Ovary (tissue), 3 donors: ENCODE data around the gene CENPC.

Experiments
- CTCF ChIP-seq, 3 donors: fragments of 450-650 bp in 2 of 3; fragments of 200-600 bp in 1 of 3; IDR thresholded peaks; one replicate each; pipeline versions ENCODE4 v1.5.1 to v1.8.0; 2016 to 2022; ENCODE audit warnings: antibody characterized with exemption in 3 of 3, mild to moderate bottlenecking in 1 of 3
- EP300 ChIP-seq: sonication (generic); formaldehyde crosslinking; IDR thresholded peaks from one replicate; pipeline ENCODE4 v1.6.1; 2017; ENCODE audit warnings: antibody characterized with exemption
- POLR2A ChIP-seq: fragments of 450-650 bp; IDR thresholded peaks from one replicate; pipeline ENCODE4 v1.6.1; 2017; ENCODE audit warnings: antibody characterized with exemption, mild to moderate bottlenecking, moderate library complexity
- donor health status: DM: no; HTN: no; CAD: no.

DNA sequence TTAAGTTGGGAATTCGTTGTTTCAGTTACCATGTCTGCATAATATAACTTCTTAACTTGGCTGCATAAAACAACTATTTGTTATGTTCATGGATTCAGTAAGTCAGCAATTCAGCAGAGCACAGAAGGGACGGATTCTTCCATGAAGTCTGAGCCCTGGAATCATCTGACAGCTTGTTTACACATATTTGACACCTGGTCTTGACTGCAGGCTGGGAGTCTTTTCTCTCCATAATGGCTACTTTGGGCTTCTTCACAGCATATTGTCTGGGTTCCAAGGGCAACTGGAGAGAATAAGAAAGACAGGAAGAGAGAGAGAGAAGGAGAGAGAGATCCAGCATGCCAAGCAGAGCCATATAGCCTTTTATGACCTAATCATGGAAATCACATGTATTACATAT is 23.1 kb downstream of the CENPC start:
- no peak for TF ChIP-seq EP300
- TF ChIP-seq POLR2A, result no peak
- TF ChIP-seq CTCF (IDR thresholded peaks at IDR 0.05), result no peak
